ENCODE measurements around the gene EFHC1. TPM values are rescaled to one million over a fixed set of nuclear protein-coding genes. Genes with fewer than 3 reads are reported as not detected.
A peak's percentile ranks its signal among the peaks of the same experiment; 100 is the strongest.

The EFHC1 gene, protein sequence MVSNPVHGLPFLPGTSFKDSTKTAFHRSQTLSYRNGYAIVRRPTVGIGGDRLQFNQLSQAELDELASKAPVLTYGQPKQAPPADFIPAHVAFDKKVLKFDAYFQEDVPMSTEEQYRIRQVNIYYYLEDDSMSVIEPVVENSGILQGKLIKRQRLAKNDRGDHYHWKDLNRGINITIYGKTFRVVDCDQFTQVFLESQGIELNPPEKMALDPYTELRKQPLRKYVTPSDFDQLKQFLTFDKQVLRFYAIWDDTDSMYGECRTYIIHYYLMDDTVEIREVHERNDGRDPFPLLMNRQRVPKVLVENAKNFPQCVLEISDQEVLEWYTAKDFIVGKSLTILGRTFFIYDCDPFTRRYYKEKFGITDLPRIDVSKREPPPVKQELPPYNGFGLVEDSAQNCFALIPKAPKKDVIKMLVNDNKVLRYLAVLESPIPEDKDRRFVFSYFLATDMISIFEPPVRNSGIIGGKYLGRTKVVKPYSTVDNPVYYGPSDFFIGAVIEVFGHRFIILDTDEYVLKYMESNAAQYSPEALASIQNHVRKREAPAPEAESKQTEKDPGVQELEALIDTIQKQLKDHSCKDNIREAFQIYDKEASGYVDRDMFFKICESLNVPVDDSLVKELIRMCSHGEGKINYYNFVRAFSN
- total RNA-seq, result 10 to 100 TPM; 17.1 to 28.4 (median 19.5) TPM

DNA sequence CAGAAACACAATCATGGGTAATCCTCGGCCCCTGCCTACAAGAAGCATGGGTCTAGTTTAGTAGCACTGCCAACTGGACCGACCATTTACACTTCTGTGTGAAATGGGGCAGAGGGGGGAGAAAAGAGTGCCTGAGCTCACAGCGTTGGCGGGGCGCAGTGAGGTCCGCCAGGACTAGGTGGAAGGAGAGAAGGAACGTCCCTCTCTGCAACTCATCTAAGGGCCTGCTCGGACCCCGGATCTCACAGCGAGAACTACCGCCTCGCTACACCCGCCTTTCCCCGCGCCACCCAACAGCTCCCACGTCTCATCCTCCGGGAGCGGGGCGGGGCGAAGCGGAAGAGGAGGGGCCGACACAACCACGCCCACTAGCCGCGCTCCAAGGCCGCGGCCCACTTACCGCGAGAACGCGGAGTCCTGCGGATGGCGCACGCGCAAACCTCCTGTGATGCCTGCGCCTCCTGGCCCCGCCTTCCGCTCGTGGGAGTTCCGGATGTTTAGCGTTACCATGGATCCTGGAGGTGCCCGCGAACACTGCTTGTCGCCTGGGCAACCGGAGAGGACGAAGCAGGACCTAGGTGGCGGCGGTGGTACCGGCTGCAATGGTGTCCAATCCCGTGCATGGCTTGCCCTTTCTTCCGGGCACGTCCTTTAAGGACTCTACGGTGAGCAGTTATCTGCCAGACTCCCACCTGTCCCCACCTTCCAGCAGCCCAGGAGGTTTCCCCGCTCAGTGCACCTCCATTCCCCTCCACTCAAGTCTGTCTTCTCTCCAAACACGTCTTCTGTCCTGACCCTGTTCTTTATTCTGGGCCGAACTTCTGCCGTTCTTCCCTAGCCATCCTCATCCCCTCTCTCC is at the start of gene EFHC1:
TSS of gene EFHC1 (plus strand) at position 534 of the 859 bp plus-strand sequence. CDS start at position 603, 69 bp downstream.
- Histone ChIP-seq H3K9me3 (no peaks in the 10 kb centered on the region), H3K36me3 (no peaks in the 10 kb centered on the region), H3K4me1 (peaks cover 8 to 15% (median 11%) of the 10 kb centered on the region in 4 donors), H3K27me3 (no peaks in the 10 kb centered on the region), H3K4me3 (peak within 1 kb of the TSS; percentile 52 to 81 (median 58)), H3K27ac (peak within 1 kb of the TSS; percentile 75 to 87 (median 86))
- 0 to 1% methylated on average over 5 to 29 of the region's 57 CpGs for WGBS, 2 donors (ENCODE audit: low coverage in 1 of 2)
- in situ Hi-C loops (cut with MboI; ENCODE audit: low pct_ligation_motif_present in 1 of 4, low pct_unique_long_range_greater_than_20kb in 1 of 4, low sequenced_read_pairs in 3 of 4) (loop anchor here (5.0 to 25.0 kb wide), 7 partner anchors 75 to 247 kb away; partner anchors contain the start of genes MCM3 (in 1 of the 4) and TRAM2 (in 1 of the 4)), intact Hi-C loops (cut with DNase I; ENCODE audit: low total_unique reads) (loop anchor here (5.0 to 10.0 kb wide), 2 partner anchors 85 to 242 kb away; no protein-coding TSS in a partner anchor)
- TF ChIP-seq, protein P1, sequence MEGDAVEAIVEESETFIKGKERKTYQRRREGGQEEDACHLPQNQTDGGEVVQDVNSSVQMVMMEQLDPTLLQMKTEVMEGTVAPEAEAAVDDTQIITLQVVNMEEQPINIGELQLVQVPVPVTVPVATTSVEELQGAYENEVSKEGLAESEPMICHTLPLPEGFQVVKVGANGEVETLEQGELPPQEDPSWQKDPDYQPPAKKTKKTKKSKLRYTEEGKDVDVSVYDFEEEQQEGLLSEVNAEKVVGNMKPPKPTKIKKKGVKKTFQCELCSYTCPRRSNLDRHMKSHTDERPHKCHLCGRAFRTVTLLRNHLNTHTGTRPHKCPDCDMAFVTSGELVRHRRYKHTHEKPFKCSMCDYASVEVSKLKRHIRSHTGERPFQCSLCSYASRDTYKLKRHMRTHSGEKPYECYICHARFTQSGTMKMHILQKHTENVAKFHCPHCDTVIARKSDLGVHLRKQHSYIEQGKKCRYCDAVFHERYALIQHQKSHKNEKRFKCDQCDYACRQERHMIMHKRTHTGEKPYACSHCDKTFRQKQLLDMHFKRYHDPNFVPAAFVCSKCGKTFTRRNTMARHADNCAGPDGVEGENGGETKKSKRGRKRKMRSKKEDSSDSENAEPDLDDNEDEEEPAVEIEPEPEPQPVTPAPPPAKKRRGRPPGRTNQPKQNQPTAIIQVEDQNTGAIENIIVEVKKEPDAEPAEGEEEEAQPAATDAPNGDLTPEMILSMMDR (IDR thresholded peaks at IDR 0.05), result no peak
- peak; percentile 57 for TF ChIP-seq POLR2A (IDR thresholded peaks at IDR 0.05)
- peak; percentile 71 to 91 (median 85) for TF ChIP-seq POLR2AphosphoS5 (IDR thresholded peaks at IDR 0.05)
- TF ChIP-seq EP300 (IDR thresholded peaks at IDR 0.05; ENCODE audit: low read depth), result no peak
- DNase-seq, result peak; percentile 99

DNA sequence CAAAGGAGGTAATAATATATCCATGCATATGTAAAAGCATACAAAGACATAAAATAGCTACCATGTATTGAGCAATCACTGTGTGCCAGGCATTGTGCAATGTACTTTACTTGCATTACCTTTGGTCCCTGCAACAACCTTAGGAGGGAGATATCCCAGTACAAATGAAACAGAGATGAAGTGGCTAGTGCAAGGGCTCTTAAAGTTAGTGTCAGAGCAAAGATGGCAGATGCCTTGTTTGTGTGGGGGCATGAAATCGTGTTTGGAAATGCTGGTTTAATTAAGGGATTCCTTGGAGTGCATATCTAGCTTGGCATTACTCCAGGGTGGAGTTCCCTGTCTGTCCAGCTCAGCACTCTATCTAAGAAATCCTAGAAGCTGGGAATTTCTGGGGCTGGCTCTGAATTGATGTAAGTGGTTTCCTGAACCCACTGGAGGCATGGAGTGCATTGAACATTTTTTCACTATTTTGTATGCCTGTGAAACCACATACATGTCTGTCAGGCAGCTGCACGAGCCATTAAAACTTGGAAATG is 48.4 kb upstream of the EFHC1 start:
- no peak overlapping the region for H3K4me3 ChIP-seq
- H3K27me3 ChIP-seq, result no peaks in the 10 kb centered on the region
- peaks cover 0 to 4% (median 0%) of the 10 kb centered on the region in 4 donors for H3K36me3 ChIP-seq
- TF ChIP-seq, protein P1 (IDR thresholded peaks at IDR 0.05), result no peak
- no peak for TF ChIP-seq POLR2AphosphoS5 (IDR thresholded peaks at IDR 0.05)
- TF ChIP-seq EP300 (IDR thresholded peaks at IDR 0.05; ENCODE audit: low read depth), result no peak
- TF ChIP-seq POLR2A (IDR thresholded peaks at IDR 0.05), result no peak
- peaks cover 6 to 39% (median 8%) of the 10 kb centered on the region in 4 donors for H3K4me1 ChIP-seq
- no peak overlapping the region for H3K27ac ChIP-seq
- 60 to 72% methylated on average over 2 of the region's 2 CpGs for WGBS, 2 donors (ENCODE audit: low coverage in 1 of 2)
- intact Hi-C loops (cut with DNase I; ENCODE audit: low total_unique reads) (no loop called here), in situ Hi-C loops (cut with MboI; ENCODE audit: low pct_ligation_motif_present in 1 of 4, low pct_unique_long_range_greater_than_20kb in 1 of 4, low sequenced_read_pairs in 3 of 4) (no loop called here)
- no peaks in the 10 kb centered on the region for H3K9me3 ChIP-seq
- no peak for DNase-seq

DNA sequence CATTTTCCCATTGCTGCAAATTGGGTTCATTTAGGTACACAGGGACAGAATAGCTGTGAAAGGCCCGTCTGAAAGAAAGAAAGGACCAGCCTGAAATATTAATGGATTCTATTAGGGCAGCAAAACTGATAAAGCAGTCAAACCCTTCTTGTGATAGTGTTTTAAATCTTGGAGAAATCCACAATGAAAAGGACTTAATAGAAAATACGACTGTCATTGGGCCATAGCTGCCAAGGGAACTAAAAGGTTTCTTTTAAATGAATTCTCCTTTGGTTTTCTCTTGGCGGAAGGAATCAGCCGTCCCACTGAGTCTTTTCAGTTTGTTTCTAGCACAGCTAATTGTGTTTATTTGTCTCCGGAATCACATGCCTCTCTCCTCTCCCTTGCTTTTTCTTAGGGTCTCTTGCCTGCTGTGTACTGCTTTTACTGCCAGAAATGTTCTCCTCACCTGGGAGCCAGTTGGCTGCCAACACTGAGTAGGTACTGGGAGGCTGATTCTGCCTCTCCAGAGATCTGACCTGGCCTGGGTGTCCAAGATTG is 46.9 kb upstream of the EFHC1 start:
- 95 to 98% methylated on average over 5 of the region's 5 CpGs for WGBS, 2 donors (ENCODE audit: low coverage in 1 of 2)
- in situ Hi-C loops (cut with MboI; ENCODE audit: low pct_ligation_motif_present in 1 of 4, low pct_unique_long_range_greater_than_20kb in 1 of 4, low sequenced_read_pairs in 3 of 4) (no loop called here), intact Hi-C loops (cut with DNase I; ENCODE audit: low total_unique reads) (no loop called here)
- TF ChIP-seq, protein P1 (IDR thresholded peaks at IDR 0.05), result no peak
- TF ChIP-seq POLR2A (IDR thresholded peaks at IDR 0.05) (no peak), EP300 (IDR thresholded peaks at IDR 0.05; ENCODE audit: low read depth) (no peak), POLR2AphosphoS5 (IDR thresholded peaks at IDR 0.05) (no peak)
- Histone ChIP-seq H3K27ac (no peak overlapping the region), H3K27me3 (no peaks in the 10 kb centered on the region), H3K4me3 (no peak overlapping the region), H3K4me1 (peaks cover 13 to 52% (median 20%) of the 10 kb centered on the region in 4 donors), H3K9me3 (no peaks in the 10 kb centered on the region), H3K36me3 (peaks cover 0 to 4% (median 0%) of the 10 kb centered on the region in 4 donors)
- DNase-seq, result no peak

Measured in transverse colon (tissue), 4 donors.